HG02973 (cell line): ENCODE data around the gene PHACTR3.
A peak's percentile ranks its signal among the peaks of the same experiment; 100 is the strongest.
"Not testable (repeated sequence)": the region's sequence is repeated elsewhere in the genome, so short reads cannot be mapped to it uniquely, and the experiment has no call there.

Experiments used
- ATAC-seq: cut with Tn5 transposase; IDR thresholded peaks from one replicate; pipeline ENCODE4 v1.9.1; 2021; ENCODE audit warnings: moderate library complexity; ENCODE audit not compliant: unreplicated experiment

The PHACTR3 gene

GRCh38 chr20:59837623-59838394, 233.5 kb downstream of the PHACTR3 start:
- ATAC-seq = peak; percentile 86

- no peak for ATAC-seq
These were observed 235.1 kb downstream of the PHACTR3 start for GRCh38 chr20:59839400-59839799.

- no peak for ATAC-seq
These were observed 241.1 kb downstream of the PHACTR3 start for GRCh38 chr20:59845472-59845871.

GRCh38 chr20:59848182-59848581, 243.8 kb downstream of the PHACTR3 start:
- no peak for ATAC-seq

GRCh38 chr20:59850018-59850641, 245.8 kb downstream of the PHACTR3 start:
- ATAC-seq = no peak

- ATAC-seq = not testable (repeated sequence)
These were observed 252.2 kb downstream of the PHACTR3 start for GRCh38 chr20:59856526-59856925.

- ATAC-seq = not testable (repeated sequence)
These were observed 252.6 kb downstream of the PHACTR3 start for GRCh38 chr20:59856941-59857340.

- ATAC-seq = no peak
These were observed 253.6 kb downstream of the PHACTR3 start for GRCh38 chr20:59857966-59858365.

GRCh38 chr20:59858425-59858824, 254.1 kb downstream of the PHACTR3 start:
- no peak for ATAC-seq

GRCh38 chr20:59861401-59861800, 257.1 kb downstream of the PHACTR3 start:
- no peak for ATAC-seq

- no peak for ATAC-seq
These were observed 258.7 kb downstream of the PHACTR3 start for GRCh38 chr20:59863058-59863457.

- ATAC-seq = no peak
These were observed 260.4 kb downstream of the PHACTR3 start for GRCh38 chr20:59864726-59865125.

- no peak for ATAC-seq
These were observed 262.0 kb downstream of the PHACTR3 start for GRCh38 chr20:59866338-59866737.

- no peak for ATAC-seq
These were observed 266.8 kb downstream of the PHACTR3 start for GRCh38 chr20:59871096-59871495.

GRCh38 chr20:59873409-59873808, 269.1 kb downstream of the PHACTR3 start:
- ATAC-seq = no peak

- ATAC-seq = no peak
These were observed 275.9 kb downstream of the PHACTR3 start for GRCh38 chr20:59880198-59880597.

GRCh38 chr20:59884494-59884893, 280.2 kb downstream of the PHACTR3 start:
- no peak for ATAC-seq

GRCh38 chr20:59888050-59888449, 283.7 kb downstream of the PHACTR3 start:
- ATAC-seq = no peak

- ATAC-seq = not testable (repeated sequence)
These were observed 285.7 kb downstream of the PHACTR3 start for GRCh38 chr20:59890035-59890434.

GRCh38 chr20:59891581-59891980, 287.2 kb downstream of the PHACTR3 start:
- ATAC-seq = no peak

- no peak for ATAC-seq
These were observed 291.6 kb downstream of the PHACTR3 start for GRCh38 chr20:59895908-59896307.
